Activated T-helper 1 cell treated with anti-CD3 and anti-CD28 coated beads, Interleukin-12 subunit alpha, Interleukin-12 subunit beta, Interleukin-2, Interleukin-4 antibody, amounts not matched to agents 30 ng/mL and 10 ng/mL and 1 ng/mL, durations not matched to agents 14 hours and 24 hours and 36 hours (primary cell): ENCODE data around the gene FAM32A. TPM values are rescaled to one million over a fixed set of nuclear protein-coding genes. Genes with fewer than 3 reads are reported as not detected.
"Not testable (repeated sequence)": the region's sequence is repeated elsewhere in the genome, so short reads cannot be mapped to it uniquely, and the experiment has no call there.

Experiments
- DNase-seq: peaks from one replicate; pipeline ENCODE4 v3.0.0; 2021; ENCODE audit warnings: low spot score
- H3K27ac Mint-ChIP-seq: one replicate; pipeline ENCODE4 v1.8.0; 2021; ENCODE audit warnings: mild to moderate bottlenecking, mixed read lengths
- H3K27me3 Mint-ChIP-seq: one replicate; pipeline ENCODE4 v1.8.0; 2022; ENCODE audit warnings: mild to moderate bottlenecking, moderate library complexity, mixed read lengths; ENCODE audit not compliant: insufficient read depth
- H3K36me3 Mint-ChIP-seq: one replicate; pipeline ENCODE4 v1.8.0; 2021; ENCODE audit warnings: low read depth, mixed read lengths
- H3K4me1 Mint-ChIP-seq: one replicate; pipeline ENCODE4 v1.8.0; 2021; ENCODE audit warnings: low read depth, mixed read lengths
- H3K4me3 Mint-ChIP-seq: one replicate; pipeline ENCODE4 v1.8.0; 2021; ENCODE audit warnings: mild to moderate bottlenecking, moderate library complexity, mixed read lengths
- H3K9me3 Mint-ChIP-seq: one replicate; pipeline ENCODE4 v1.8.0; 2021; ENCODE audit warnings: mixed read lengths
- intact Hi-C: fragments of 100-400 bp; cut with micrococcal nuclease; formaldehyde crosslinking; loops from one replicate; pipeline ENCODE4 v1.15.1; 2024
- total RNA-seq: library from RNA; stranded (reverse); gene quantifications from 2 replicates; pipeline ENCODE4 v1.2.3, GENCODE V29; 2022

Gene FAM32A
- total RNA-seq, 1 donor from 2014 or later: 72.8 TPM

DNA sequence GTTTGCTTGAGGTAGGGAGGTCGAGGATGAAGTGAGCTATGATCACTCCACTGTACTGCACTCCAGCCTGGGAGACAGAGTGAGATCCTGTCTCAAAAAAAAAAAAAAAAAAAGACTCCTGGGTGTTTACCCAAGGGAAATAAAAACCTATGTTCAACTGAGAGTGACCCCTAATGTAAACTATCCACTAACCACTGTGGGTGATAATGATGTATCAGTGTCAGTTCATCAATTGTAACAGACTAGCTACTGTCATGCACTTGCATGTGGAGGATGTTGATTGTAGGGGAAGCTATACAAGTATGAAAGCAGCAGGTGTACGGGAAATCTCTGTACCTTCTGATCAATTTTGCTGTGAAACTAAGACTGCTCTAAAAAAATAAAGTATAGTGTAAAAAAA lies 9.3 kb upstream of the FAM32A start:
- intact Hi-C loops: no loop called here
- Mint-ChIP-seq H3K36me3 (no peaks in the 10 kb centered on the region), H3K27me3 (peaks cover 1% of the 10 kb centered on the region), H3K9me3 (no peaks in the 10 kb centered on the region), H3K27ac (no peak overlapping the region), H3K4me1 (peaks cover 8% of the 10 kb centered on the region), H3K4me3 (no peak overlapping the region)
- no peak for DNase-seq

DNA sequence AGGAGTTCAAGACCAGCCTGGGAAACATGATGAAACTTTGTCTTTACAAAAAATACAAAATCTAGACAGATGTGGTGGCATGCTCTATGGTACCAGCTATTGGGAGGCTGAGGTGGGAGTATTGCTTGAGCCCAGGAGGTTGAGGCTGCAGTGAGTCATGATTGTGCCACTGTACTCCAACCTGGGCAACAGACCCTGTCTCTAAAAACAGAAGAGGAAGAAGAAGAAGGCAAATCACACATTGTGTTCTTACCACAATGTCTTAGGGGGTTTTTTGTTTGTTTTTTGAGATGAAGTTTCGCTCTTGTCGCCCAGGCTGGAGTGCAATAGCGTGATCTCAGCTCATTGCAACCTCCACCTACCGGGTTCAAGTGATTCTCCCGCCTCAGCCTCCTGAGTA lies 6.3 kb upstream of the FAM32A start:
- H3K9me3 Mint-ChIP-seq, H3K27me3 Mint-ChIP-seq, H3K27ac Mint-ChIP-seq, H3K4me1 Mint-ChIP-seq, H3K36me3 Mint-ChIP-seq, DNase-seq, H3K4me3 Mint-ChIP-seq, intact Hi-C loops: not testable (repeated sequence)

DNA sequence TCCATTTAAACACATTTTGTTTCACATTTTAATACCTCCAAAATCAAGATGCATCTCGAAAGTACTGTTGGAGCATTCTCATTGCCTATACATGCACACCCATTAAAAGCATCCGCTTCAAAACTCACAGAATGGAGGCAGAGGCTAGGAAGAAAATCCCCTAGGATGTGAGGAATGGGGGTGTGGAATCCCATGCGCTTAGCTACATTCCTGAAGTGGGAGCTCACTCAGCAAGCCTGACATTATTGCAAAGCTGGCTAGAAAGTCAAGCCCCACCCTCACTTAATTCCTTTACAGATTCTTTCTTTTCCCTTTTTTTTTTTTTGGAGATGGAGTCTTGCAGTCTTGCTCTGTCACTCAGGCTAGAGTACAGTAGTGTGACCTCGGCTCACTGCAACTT lies 4.6 kb upstream of the FAM32A start:
- Mint-ChIP-seq H3K9me3 (no peaks in the 10 kb centered on the region), H3K27me3 (peaks cover 1% of the 10 kb centered on the region), H3K36me3 (peaks cover 6% of the 10 kb centered on the region), H3K4me1 (peaks cover 15% of the 10 kb centered on the region), H3K27ac (no peak overlapping the region), H3K4me3 (no peak overlapping the region)
- DNase-seq: no peak
- intact Hi-C loops: no loop called here

DNA sequence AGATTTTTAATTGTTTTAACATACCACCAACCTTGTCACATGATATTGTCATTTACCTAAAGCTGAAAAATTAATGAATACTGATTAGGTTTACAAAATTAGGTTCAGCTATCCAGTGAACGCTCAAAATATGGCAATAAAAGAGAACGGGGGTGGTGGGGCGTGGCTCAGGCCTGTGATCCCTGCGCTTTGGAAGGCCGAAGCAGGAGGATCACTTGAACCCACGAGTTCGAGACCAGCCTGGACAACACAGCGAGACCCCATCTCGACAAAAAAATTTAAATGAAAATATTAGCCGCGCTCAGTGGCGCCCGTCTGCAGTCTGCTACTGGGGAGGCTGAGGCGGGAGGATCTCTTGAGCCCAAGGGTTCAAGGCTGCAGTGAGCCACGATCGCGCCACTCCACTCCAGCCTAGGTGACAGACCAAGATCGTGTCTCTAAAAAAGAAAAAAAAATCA lies 516 bp upstream of the FAM32A start:
- H3K4me1 Mint-ChIP-seq: peaks cover 36% of the 10 kb centered on the region
- no peaks in the 10 kb centered on the region for H3K27me3 Mint-ChIP-seq
- intact Hi-C loops: loop anchor here (1.0 to 2.0 kb wide), 6 partner anchors 13 to 73 kb away; partner anchors contain the start of genes AP1M1, HSH2D and RAB8A
- peak overlapping the region; percentile 94 for H3K4me3 Mint-ChIP-seq
- H3K9me3 Mint-ChIP-seq: no peaks in the 10 kb centered on the region
- no peak for DNase-seq
- peak overlapping the region; percentile 94 for H3K27ac Mint-ChIP-seq
- H3K36me3 Mint-ChIP-seq: peaks cover 24% of the 10 kb centered on the region

DNA sequence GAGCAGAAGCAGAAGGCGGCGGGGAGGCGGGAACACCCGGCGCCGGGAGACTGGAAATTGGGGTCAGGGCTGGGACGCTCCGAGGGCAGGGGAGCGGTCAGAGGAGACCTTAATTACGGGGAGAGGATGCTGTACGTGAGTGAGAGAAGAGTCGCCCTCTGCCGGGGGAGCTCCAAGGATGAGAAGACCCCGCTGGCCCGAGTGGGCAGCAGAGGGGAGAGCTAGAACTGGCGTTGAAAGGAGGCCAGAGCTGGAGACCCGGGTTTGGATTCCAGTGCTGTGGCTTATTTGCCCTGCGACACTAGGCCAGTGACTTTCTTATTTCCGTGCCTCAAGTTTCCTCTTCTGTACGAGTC lies 536 bp downstream of the FAM32A start:
- intact Hi-C loops: loop anchor here (1.0 to 2.0 kb wide), 6 partner anchors 12 to 74 kb away; partner anchors contain the start of genes AP1M1, HSH2D and RAB8A
- peak; percentile 28 for DNase-seq
- Mint-ChIP-seq H3K9me3 (no peaks in the 10 kb centered on the region), H3K4me1 (peaks cover 36% of the 10 kb centered on the region), H3K4me3 (peak overlapping the region; percentile 94), H3K27me3 (no peaks in the 10 kb centered on the region), H3K36me3 (peaks cover 33% of the 10 kb centered on the region), H3K27ac (peak overlapping the region; percentile 94)

DNA sequence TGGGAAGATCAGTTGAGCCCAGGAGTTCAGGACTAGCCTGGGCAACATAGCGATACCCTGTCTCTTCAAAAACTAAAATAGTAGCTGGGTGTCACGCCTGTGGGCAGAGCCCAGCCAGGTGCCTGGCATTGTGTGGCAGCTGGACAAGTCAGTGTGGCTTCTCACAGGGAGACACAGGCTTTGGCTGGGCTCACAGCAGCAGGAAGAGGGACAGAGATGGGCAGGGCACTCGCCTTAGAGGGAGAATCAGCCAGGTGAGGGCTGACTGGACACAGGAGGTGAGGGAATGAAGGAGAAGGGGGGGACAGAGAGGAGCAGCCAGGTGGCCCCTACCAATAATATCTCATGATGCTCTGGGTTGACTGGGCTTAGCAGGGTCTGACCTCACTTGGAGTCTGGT lies 3.3 kb downstream of the FAM32A start:
- H3K4me3 Mint-ChIP-seq: no peak overlapping the region
- peaks cover 44% of the 10 kb centered on the region for H3K36me3 Mint-ChIP-seq
- H3K4me1 Mint-ChIP-seq: peaks cover 30% of the 10 kb centered on the region
- H3K27ac Mint-ChIP-seq: no peak overlapping the region
- no peaks in the 10 kb centered on the region for H3K27me3 Mint-ChIP-seq
- H3K9me3 Mint-ChIP-seq: no peaks in the 10 kb centered on the region
- no peak for DNase-seq
- intact Hi-C loops: no loop called here

DNA sequence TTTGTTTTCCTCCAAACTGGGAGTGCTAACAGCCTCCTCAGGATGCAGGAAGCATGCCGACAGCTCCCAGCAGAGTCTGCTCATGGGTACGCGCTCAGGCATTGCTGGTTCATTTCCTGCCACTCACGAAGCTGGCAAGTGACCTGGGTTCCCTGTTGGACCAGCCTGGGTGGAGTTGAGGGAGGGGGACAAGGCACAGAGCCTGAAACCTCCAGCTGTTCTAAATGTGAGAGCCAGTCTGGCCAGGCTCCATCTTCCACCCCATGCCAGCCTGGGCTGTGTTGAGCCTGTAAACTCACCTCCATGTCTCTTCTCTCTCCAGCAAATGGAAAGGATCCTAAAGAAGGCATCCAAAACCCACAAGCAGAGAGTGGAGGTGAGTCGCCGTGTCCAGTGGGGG lies 5.0 kb downstream of the FAM32A start:
- intact Hi-C loops: no loop called here
- H3K36me3 Mint-ChIP-seq: peaks cover 44% of the 10 kb centered on the region
- H3K9me3 Mint-ChIP-seq: no peaks in the 10 kb centered on the region
- H3K4me3 Mint-ChIP-seq: no peak overlapping the region
- no peaks in the 10 kb centered on the region for H3K27me3 Mint-ChIP-seq
- no peak overlapping the region for H3K27ac Mint-ChIP-seq
- DNase-seq: no peak
- peaks cover 25% of the 10 kb centered on the region for H3K4me1 Mint-ChIP-seq

DNA sequence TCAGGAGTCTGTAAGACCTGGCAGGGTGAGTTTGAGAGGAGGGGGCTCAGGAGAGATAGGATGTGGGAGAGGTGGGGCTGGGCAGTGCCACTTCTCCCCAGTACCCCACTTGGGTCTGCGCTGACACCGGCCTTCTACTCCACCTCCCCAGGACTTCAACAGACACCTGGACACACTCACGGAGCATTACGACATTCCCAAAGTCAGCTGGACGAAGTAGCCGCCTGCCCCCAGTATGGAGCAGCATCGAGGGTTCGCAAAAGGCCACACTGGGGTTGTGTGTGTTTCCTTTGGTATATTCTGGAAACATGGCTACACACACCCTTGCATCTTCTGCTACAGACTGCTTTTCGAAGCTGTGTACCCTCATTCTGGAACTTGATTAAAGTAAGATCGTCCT lies 5.5 kb downstream of the FAM32A start:
- intact Hi-C loops: no loop called here
- no peak for DNase-seq
- Mint-ChIP-seq H3K27me3 (no peaks in the 10 kb centered on the region), H3K36me3 (peaks cover 41% of the 10 kb centered on the region), H3K9me3 (no peaks in the 10 kb centered on the region), H3K4me3 (no peak overlapping the region), H3K27ac (no peak overlapping the region), H3K4me1 (peaks cover 22% of the 10 kb centered on the region)

DNA sequence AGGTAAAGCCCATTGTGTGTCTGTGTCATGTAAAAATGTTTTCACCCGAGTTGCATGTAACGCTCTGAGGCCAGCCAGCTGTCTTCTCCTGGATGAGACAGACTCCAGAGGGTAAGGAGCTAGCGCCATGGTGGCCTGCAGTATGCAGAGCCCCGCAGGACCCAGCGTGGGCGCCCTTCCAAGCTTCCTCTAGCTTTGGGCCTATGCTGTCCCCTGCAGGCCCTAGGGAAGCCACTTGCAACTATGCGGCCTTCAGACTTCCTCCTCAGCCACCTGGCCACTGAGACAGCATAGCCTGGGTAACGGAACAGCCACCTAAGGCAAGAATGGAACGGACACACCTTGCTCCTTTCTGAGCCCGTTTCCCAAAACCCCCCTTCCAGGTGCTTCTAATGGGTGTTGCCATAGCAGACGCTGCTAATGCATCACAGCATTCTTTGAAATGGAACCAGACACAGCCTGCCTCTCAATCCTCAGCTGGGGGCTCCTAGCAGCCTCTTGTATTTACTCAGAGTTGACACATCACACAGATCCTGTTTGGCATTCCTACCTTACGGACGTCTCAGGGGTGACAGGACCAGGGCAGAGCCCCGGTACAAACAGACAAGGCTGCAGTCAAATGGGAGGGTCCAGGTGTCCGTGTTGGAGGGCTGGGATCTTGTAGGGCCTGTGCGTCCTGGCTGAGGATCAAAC lies 6.2 kb downstream of the FAM32A start:
- DNase-seq: no peak
- Mint-ChIP-seq H3K4me3 (no peak overlapping the region), H3K4me1 (peaks cover 20% of the 10 kb centered on the region), H3K27ac (no peak overlapping the region), H3K36me3 (peaks cover 40% of the 10 kb centered on the region), H3K9me3 (no peaks in the 10 kb centered on the region), H3K27me3 (no peaks in the 10 kb centered on the region)
- intact Hi-C loops: no loop called here

DNA sequence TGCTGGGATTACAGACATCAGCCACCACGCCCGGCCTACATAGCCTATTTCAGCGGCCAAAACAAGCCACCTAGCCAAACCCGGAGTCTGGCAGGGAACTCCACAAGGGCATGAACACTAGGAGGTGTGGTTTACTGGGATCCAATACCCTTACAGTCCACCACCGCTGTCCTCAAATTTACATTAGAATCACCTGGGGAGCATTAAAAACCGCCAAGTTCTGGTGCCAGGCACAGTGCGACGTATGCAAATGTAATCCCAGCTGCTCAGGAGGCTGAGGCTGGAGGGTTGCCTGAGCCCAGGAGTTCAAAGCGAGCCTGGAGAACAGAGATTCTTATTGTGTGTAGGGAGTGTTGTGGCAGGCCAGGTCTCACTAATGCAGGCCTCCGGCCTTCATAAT lies 8.3 kb downstream of the FAM32A start:
- intact Hi-C loops: no loop called here
- H3K4me3 Mint-ChIP-seq: no peak overlapping the region
- H3K27ac Mint-ChIP-seq: no peak overlapping the region
- peaks cover 19% of the 10 kb centered on the region for H3K4me1 Mint-ChIP-seq
- no peaks in the 10 kb centered on the region for H3K27me3 Mint-ChIP-seq
- peaks cover 30% of the 10 kb centered on the region for H3K36me3 Mint-ChIP-seq
- DNase-seq: no peak
- H3K9me3 Mint-ChIP-seq: no peaks in the 10 kb centered on the region

DNA sequence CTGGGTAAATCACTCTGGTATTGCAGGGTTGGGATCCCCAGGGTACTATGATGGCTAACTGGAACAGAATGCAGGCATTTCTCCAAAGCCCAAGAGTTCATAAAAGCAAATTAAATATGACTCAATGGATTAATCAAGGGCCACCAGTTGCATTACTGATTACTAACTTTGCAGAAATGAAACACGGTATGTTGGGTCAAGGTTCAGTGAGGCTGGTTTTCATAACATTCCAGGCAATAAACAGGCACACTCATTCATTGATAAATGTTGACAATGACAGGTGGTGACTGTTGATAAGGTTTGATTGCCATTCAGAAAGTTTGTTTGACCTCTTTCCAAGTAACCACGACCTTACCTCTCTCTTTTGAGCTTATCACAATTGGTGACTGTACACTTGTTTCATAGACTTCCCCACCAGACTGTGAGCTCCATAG lies 12.0 kb downstream of the FAM32A start:
- H3K4me3 Mint-ChIP-seq: peak overlapping the region; percentile 95
- peaks cover 16% of the 10 kb centered on the region for H3K36me3 Mint-ChIP-seq
- intact Hi-C loops: loop anchor here (1.0 to 5.0 kb wide), 8 partner anchors 12 to 360 kb away; partner anchors contain the start of genes CHERP, FAM32A and RAB8A

DNA sequence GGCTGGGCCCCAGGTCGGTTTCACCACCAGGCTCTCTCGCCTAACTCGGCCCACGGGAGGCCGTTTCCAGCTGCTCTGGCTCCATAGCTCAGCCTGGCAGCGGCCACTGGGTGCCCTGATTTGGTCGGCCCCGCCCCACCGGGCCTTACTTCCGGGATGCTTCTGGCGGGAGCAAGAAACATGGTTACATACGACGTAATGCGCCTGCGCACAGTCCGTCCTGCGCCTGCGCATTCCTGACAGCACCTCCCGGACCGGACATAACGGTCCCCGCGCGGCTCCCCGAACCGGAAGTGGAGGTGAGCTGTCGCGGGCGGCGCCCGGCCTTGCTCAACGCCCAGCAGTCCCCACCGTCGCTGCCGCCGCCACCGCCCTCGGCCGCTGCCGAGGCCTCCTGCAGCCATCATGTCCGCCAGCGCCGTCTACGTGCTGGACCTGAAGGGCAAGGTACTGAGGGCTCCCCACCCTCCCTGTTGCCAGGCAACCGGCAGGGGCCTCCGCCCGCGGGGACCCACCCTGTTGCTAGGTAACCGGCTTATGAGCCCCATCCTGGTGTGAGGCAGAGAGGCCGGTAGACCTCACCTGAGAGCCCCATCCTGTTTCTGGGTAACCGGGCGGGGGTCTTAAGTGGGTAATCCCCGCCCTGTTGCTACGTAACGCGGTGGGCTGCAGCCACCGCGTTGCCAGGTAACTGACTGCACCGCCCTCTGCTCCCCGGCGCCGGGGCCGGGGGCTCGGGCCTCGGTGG lies 12.6 kb downstream of the FAM32A start, which contains the start of gene AP1M1:
Gene AP1M1 (plus strand): TSS at position 290 of the 748 bp plus-strand sequence. CDS start 116 bp downstream, at position 406.
- H3K4me3 Mint-ChIP-seq: peak within 1 kb of the TSS; percentile 95
- H3K4me1 Mint-ChIP-seq: peaks cover 51% of the 10 kb centered on the region
- no peaks in the 10 kb centered on the region for H3K9me3 Mint-ChIP-seq
- H3K27ac Mint-ChIP-seq: peak within 1 kb of the TSS; percentile 95
- peak; percentile 99 for DNase-seq
- intact Hi-C loops: loop anchor here (1.0 to 5.0 kb wide), 9 partner anchors 12 to 361 kb away; partner anchors contain the start of genes CHERP, FAM32A and RAB8A
- no peaks in the 10 kb centered on the region for H3K27me3 Mint-ChIP-seq
- peaks cover 22% of the 10 kb centered on the region for H3K36me3 Mint-ChIP-seq

More for the DNA sequence above, 12.0 kb downstream of the FAM32A start:
- no peak for DNase-seq
- peaks cover 45% of the 10 kb centered on the region for H3K4me1 Mint-ChIP-seq
- no peaks in the 10 kb centered on the region for H3K9me3 Mint-ChIP-seq
- peak overlapping the region; percentile 95 for H3K27ac Mint-ChIP-seq
- no peaks in the 10 kb centered on the region for H3K27me3 Mint-ChIP-seq

DNA sequence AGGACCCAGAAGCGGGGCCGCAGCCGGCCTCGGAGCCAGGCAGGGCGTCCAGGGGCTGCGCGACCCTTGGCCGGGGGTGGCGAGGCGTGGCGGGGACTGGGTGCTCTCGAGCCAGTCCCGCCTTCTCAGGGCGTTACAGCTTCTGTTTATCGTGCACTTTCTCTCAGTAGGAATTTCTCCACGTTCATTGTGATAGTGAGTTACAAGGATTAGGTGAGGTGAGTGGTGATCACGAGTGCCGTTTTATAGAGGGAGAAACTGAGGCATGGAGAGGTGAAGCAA lies 13.1 kb downstream of the FAM32A start:
- Mint-ChIP-seq H3K36me3 (peaks cover 24% of the 10 kb centered on the region), H3K27me3 (no peaks in the 10 kb centered on the region), H3K4me1 (peaks cover 55% of the 10 kb centered on the region), H3K27ac (peak overlapping the region; percentile 40), H3K4me3 (peak overlapping the region; percentile 86), H3K9me3 (no peaks in the 10 kb centered on the region)
- DNase-seq: no peak
- intact Hi-C loops: loop anchor here (2.0 to 5.0 kb wide), 2 partner anchors 130 to 344 kb away; partner anchors contain the start of gene CHERP
